Smooth muscle cell (in vitro differentiated cells): Measurements from ENCODE around the gene APBA2. TPM values are rescaled to one million over a fixed set of nuclear protein-coding genes. Genes with fewer than 3 reads are reported as not detected.

Experiments used
- DNase-seq: peaks from one replicate; lab custom pipeline; 2025; ENCODE audit not compliant: unreplicated experiment; lab: John Stamatoyannopoulos, UW
- H2AFZ ChIP-seq: fragments of 200-600 bp; sonication (generic); 2 replicates; pipeline ENCODE4 v1.6.0; 2016; ENCODE audit warnings: antibody characterized with exemption, low read depth, mild to moderate bottlenecking
- H3F3A ChIP-seq: fragments of 200-600 bp; sonication (generic); 2 replicates; pipeline ENCODE4 v1.6.0; 2017; ENCODE audit warnings: antibody characterized with exemption, low read depth
- H3K27ac ChIP-seq: fragments of 200-600 bp; sonication (generic); 2 replicates; pipeline ENCODE4 v1.5.1; 2016; ENCODE audit warnings: low read depth, mild to moderate bottlenecking
- H3K27me3 ChIP-seq: fragments of 200-600 bp; sonication (generic); 2 replicates; pipeline ENCODE4 v1.6.1; 2016; ENCODE audit warnings: low read depth, mild to moderate bottlenecking
- H3K36me3 ChIP-seq: fragments of 200-600 bp; sonication (generic); 2 replicates; pipeline ENCODE4 v1.5.1; 2016; ENCODE audit warnings: low read depth
- H3K4me1 ChIP-seq: fragments of 200-600 bp; sonication (generic); 2 replicates; pipeline ENCODE4 v1.5.1; 2016; ENCODE audit warnings: low read depth
- H3K4me2 ChIP-seq: fragments of 200-600 bp; sonication (generic); 2 replicates; pipeline ENCODE4 v1.6.0; 2016; ENCODE audit warnings: mild to moderate bottlenecking
- H3K4me3 ChIP-seq: fragments of 200-600 bp; sonication (generic); 2 replicates; pipeline ENCODE4 v1.5.1; 2016; ENCODE audit warnings: mild to moderate bottlenecking
- H3K79me2 ChIP-seq: fragments of 200-600 bp; sonication (generic); 2 replicates; pipeline ENCODE4 v1.6.0; 2016; ENCODE audit warnings: low read depth, mild to moderate bottlenecking
- H3K9ac ChIP-seq: fragments of 200-600 bp; sonication (generic); 2 replicates; pipeline ENCODE4 v1.6.0; 2016; ENCODE audit warnings: low read depth
- H3K9me3 ChIP-seq: fragments of 200-600 bp; sonication (generic); replicated peaks from 2 replicates; pipeline ENCODE4 v1.5.1; 2016; ENCODE audit warnings: low read depth
- H4K20me1 ChIP-seq: fragments of 200-600 bp; sonication (generic); 2 replicates; pipeline ENCODE4 v1.6.0; 2016; ENCODE audit warnings: low read depth
- CTCF ChIP-seq: fragments of 200-600 bp; sonication (generic); IDR thresholded peaks from 2 replicates; pipeline ENCODE4 v1.5.1; 2017; ENCODE audit warnings: borderline replicate concordance, mild to moderate bottlenecking, antibody characterized with exemption; ENCODE audit not compliant: insufficient read depth, poor library complexity, severe bottlenecking
- WGBS: methylation state at CpG from one replicate; pipeline ENCODE4 v1.1.7; 2016; ENCODE audit warnings: low lambda C conversion rate; 5-methylcytosine and 5-hydroxymethylcytosine counted together
- polyA plus RNA-seq: library from polyadenylated mRNA; unstranded; fragments of >200 nt; fragmentation: Nextera tagmentation; extraction: Ambion mirVana; gene quantifications from 2 replicates; pipeline ENCODE4 v1.2.1, GENCODE V29; 2016
- total RNA-seq: library from RNA; depleted of rRNA; stranded (reverse); fragments of >200 nt; gene quantifications from 2 replicates; pipeline ENCODE4 v1.2.3, GENCODE V29; 2014

Gene APBA2
- total and polyA plus RNA-seq, 2 experiments from 2014 or later, result 10.2 to 14.9 TPM

GRCh38 chr15:29125382-29126207 lies 239.8 kb downstream of the APBA2 start:
- H3K27me3 ChIP-seq, result no peaks in the 10 kb centered on the region
- no peak overlapping the region for H3K27ac ChIP-seq
- H3K36me3 ChIP-seq, result no peaks in the 10 kb centered on the region
- DNase-seq, result no peak
- no peak overlapping the region for H3K9ac ChIP-seq
- 97% methylated on average over 17 of the region's 19 CpGs for WGBS
- no peaks in the 10 kb centered on the region for H3K79me2 ChIP-seq
- no peak for TF ChIP-seq CTCF
- H3K4me2 ChIP-seq, result no peak overlapping the region
- peaks cover 15% of the 10 kb centered on the region for H3K4me1 ChIP-seq
- H2AFZ ChIP-seq, result no peak overlapping the region
- no peak overlapping the region for H3K4me3 ChIP-seq
- H3F3A ChIP-seq, result peaks cover 8% of the 10 kb centered on the region
- no peaks in the 10 kb centered on the region for H4K20me1 ChIP-seq
- H3K9me3 ChIP-seq, result no peaks in the 10 kb centered on the region

DNA sequence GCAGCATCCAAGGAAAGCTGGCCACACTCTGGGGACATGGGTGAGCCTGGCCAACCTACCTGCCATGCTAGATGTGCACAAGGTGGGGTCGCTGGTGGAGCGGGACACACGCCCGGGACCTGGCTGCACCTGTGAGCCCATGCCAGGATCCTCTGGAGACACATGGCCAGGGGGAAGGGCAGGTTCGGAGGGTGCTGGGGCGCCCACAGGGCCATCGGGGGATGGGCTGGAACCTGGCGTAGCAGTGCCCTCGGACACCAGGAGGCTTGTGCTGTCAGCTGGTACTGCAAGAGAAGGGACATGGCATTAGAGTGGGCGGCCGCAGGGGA lies 240.4 kb downstream of the APBA2 start:
- no peak overlapping the region for H3K4me2 ChIP-seq
- H2AFZ ChIP-seq, result no peak overlapping the region
- H3K4me1 ChIP-seq, result peaks cover 15% of the 10 kb centered on the region
- H3K79me2 ChIP-seq, result no peaks in the 10 kb centered on the region
- H3K9me3 ChIP-seq, result no peaks in the 10 kb centered on the region
- no peaks in the 10 kb centered on the region for H4K20me1 ChIP-seq
- no peak for DNase-seq
- H3K27ac ChIP-seq, result no peak overlapping the region
- TF ChIP-seq CTCF, result no peak
- no peak overlapping the region for H3K4me3 ChIP-seq
- no peak overlapping the region for H3K9ac ChIP-seq
- H3F3A ChIP-seq, result peaks cover 8% of the 10 kb centered on the region
- H3K36me3 ChIP-seq, result no peaks in the 10 kb centered on the region
- 89% methylated on average over 11 of the region's 11 CpGs for WGBS
- H3K27me3 ChIP-seq, result peaks cover 3% of the 10 kb centered on the region

GRCh38 chr15:29126821-29127461 lies 241.2 kb downstream of the APBA2 start:
- 88% methylated on average over 19 of the region's 19 CpGs for WGBS

More at GRCh38 chr15:29126821-29127461, 241.2 kb downstream of the APBA2 start:
- Histone ChIP-seq H3K9me3 (no peaks in the 10 kb centered on the region), H3K79me2 (no peaks in the 10 kb centered on the region), H3K4me2 (no peak overlapping the region), H2AFZ (no peak overlapping the region), H3K27me3 (peaks cover 3% of the 10 kb centered on the region), H4K20me1 (no peaks in the 10 kb centered on the region), H3F3A (peaks cover 8% of the 10 kb centered on the region), H3K9ac (no peak overlapping the region), H3K4me1 (peaks cover 15% of the 10 kb centered on the region), H3K36me3 (no peaks in the 10 kb centered on the region), H3K4me3 (no peak overlapping the region), H3K27ac (no peak overlapping the region)
- no peak for DNase-seq
- TF ChIP-seq CTCF, result no peak
